Ascending aorta (tissue), 2 donors: ENCODE data around the gene SSH2. TPM values are rescaled to one million over a fixed set of nuclear protein-coding genes. Genes with fewer than 3 reads are reported as not detected.
"Not testable (repeated sequence)": the region's sequence is repeated elsewhere in the genome, so short reads cannot be mapped to it uniquely, and the experiment has no call there.

Source experiments
- DNase-seq, 2 donors: peaks; one replicate each; pipeline ENCODE4 v3.0.0-alpha.2; 2019; ENCODE audit warnings: low spot score in 2 of 2
- H3K27ac ChIP-seq, 2 donors: fragments of 200-600 bp; sonication (generic); one replicate each; pipeline ENCODE4 v1.5.1; 2016 to 2017; ENCODE audit warnings: mild to moderate bottlenecking in 1 of 2
- H3K27me3 ChIP-seq: fragments of 200-600 bp; sonication (generic); one replicate; pipeline ENCODE4 v1.5.1; 2017
- H3K36me3 ChIP-seq, 2 donors: fragments of 200-600 bp; sonication (generic); one replicate each; pipeline ENCODE4 v1.5.1; 2016
- H3K4me1 ChIP-seq, 2 donors: fragments of 200-600 bp; sonication (generic); one replicate each; pipeline ENCODE4 v1.5.1; 2016 to 2017; ENCODE audit warnings: mild to moderate bottlenecking in 1 of 2
- H3K4me3 ChIP-seq, 2 donors: fragments of 200-600 bp; sonication (generic); one replicate each; pipeline ENCODE4 v1.5.1; 2016 to 2017; ENCODE audit warnings: mild to moderate bottlenecking in 1 of 2
- H3K9me3 ChIP-seq, 2 donors: fragments of 200-600 bp; sonication (generic); one replicate each; pipeline ENCODE4 v1.5.1; 2016
- CTCF ChIP-seq, 3 experiments: fragments of 200-600 bp in 2 of 3; fragments of 450-650 bp in 1 of 3; sonication (generic) in 2 of 3; IDR thresholded peaks; one replicate each; pipeline ENCODE4 v1.5.1; 2016 to 2019; ENCODE audit warnings: antibody characterized with exemption in 3 of 3, mild to moderate bottlenecking in 1 of 3, moderate library complexity in 1 of 3
- intact Hi-C: fragments of 100-400 bp; cut with DNase I; formaldehyde crosslinking; loops from one replicate; pipeline ENCODE4 v1.15.1; 2023
- total RNA-seq: library from RNA; depleted of rRNA; stranded (reverse); fragments of >200 nt; gene quantifications from one replicate; pipeline ENCODE4 v1.1.0, GENCODE V29; 2016

The SSH2 gene
- total RNA-seq, 1 donor from 2014 or later, result 7.9 TPM

GRCh38 chr17:29683481-29683880 lies 246.5 kb downstream of the SSH2 start:
- no peaks in the 10 kb centered on the region for H3K27me3 ChIP-seq
- DNase-seq, result no peak
- peaks cover 0 to 4% of the 10 kb centered on the region in 2 donors for H3K4me1 ChIP-seq
- no peak overlapping the region for H3K27ac ChIP-seq
- intact Hi-C loops, result no loop called here
- H3K36me3 ChIP-seq, result no peaks in the 10 kb centered on the region
- no peaks in the 10 kb centered on the region for H3K9me3 ChIP-seq
- TF ChIP-seq CTCF (IDR thresholded peaks at IDR 0.05), result no peak
- H3K4me3 ChIP-seq, result no peak overlapping the region

- Histone ChIP-seq H3K27me3 (no peaks in the 10 kb centered on the region), H3K9me3 (no peaks in the 10 kb centered on the region), H3K36me3 (no peaks in the 10 kb centered on the region), H3K4me3 (no peak overlapping the region), H3K27ac (no peak overlapping the region), H3K4me1 (peaks cover 0 to 4% of the 10 kb centered on the region in 2 donors)
- no peak for TF ChIP-seq CTCF (IDR thresholded peaks at IDR 0.05)
- intact Hi-C loops, result no loop called here
- DNase-seq, result no peak
Observed at GRCh38 chr17:29682987-29683386, 247.0 kb downstream of the SSH2 start.

- intact Hi-C loops, result no loop called here
- peaks cover 0 to 7% of the 10 kb centered on the region in 2 donors for H3K4me1 ChIP-seq
- DNase-seq, result no peak
- TF ChIP-seq CTCF (IDR thresholded peaks at IDR 0.05), result no peak
- no peaks in the 10 kb centered on the region for H3K27me3 ChIP-seq
- H3K4me3 ChIP-seq, result no peak overlapping the region
- no peaks in the 10 kb centered on the region for H3K36me3 ChIP-seq
- H3K9me3 ChIP-seq, result no peaks in the 10 kb centered on the region
- H3K27ac ChIP-seq, result no peak overlapping the region
Observed at GRCh38 chr17:29682054-29682453, 248.0 kb downstream of the SSH2 start.

- Histone ChIP-seq H3K27me3 (no peaks in the 10 kb centered on the region), H3K4me1 (peaks cover 0 to 7% of the 10 kb centered on the region in 2 donors), H3K36me3 (no peaks in the 10 kb centered on the region), H3K4me3 (no peak overlapping the region), H3K9me3 (no peaks in the 10 kb centered on the region), H3K27ac (no peak overlapping the region)
- intact Hi-C loops, result no loop called here
- DNase-seq, result no peak
- TF ChIP-seq CTCF (IDR thresholded peaks at IDR 0.05), result no peak
Observed at GRCh38 chr17:29677824-29678223, 252.2 kb downstream of the SSH2 start.

GRCh38 chr17:29677221-29677791 lies 252.7 kb downstream of the SSH2 start:
- Histone ChIP-seq H3K27me3 (no peaks in the 10 kb centered on the region), H3K4me1 (peaks cover 0 to 7% of the 10 kb centered on the region in 2 donors), H3K4me3 (no peak overlapping the region), H3K27ac (peak overlapping the region; percentile 3 to 6), H3K36me3 (peaks cover 0 to under 1% of the 10 kb centered on the region in 2 donors), H3K9me3 (no peaks in the 10 kb centered on the region)
- peak in 1 of 2 donors; percentile 65 for DNase-seq
- no peak for TF ChIP-seq CTCF (IDR thresholded peaks at IDR 0.05)
- intact Hi-C loops, result no loop called here

GRCh38 chr17:29675961-29676360 lies 254.1 kb downstream of the SSH2 start:
- H3K4me3 ChIP-seq, intact Hi-C loops: not testable (repeated sequence)

More at GRCh38 chr17:29675961-29676360, 254.1 kb downstream of the SSH2 start:
- not testable (repeated sequence) for H3K36me3 ChIP-seq, H3K27me3 ChIP-seq, H3K4me1 ChIP-seq, H3K9me3 ChIP-seq, H3K27ac ChIP-seq, DNase-seq
